Measurements from ENCODE around the gene NDUFV1. TPM values are rescaled to one million over a fixed set of nuclear protein-coding genes. Genes with fewer than 3 reads are reported as not detected.
"Not testable (repeated sequence)": the region's sequence is repeated elsewhere in the genome, so short reads cannot be mapped to it uniquely, and the experiment has no call there.

NDUFV1 gene
- total RNA-seq, result 100 to 1,000 TPM; 279 to 287 TPM

DNA sequence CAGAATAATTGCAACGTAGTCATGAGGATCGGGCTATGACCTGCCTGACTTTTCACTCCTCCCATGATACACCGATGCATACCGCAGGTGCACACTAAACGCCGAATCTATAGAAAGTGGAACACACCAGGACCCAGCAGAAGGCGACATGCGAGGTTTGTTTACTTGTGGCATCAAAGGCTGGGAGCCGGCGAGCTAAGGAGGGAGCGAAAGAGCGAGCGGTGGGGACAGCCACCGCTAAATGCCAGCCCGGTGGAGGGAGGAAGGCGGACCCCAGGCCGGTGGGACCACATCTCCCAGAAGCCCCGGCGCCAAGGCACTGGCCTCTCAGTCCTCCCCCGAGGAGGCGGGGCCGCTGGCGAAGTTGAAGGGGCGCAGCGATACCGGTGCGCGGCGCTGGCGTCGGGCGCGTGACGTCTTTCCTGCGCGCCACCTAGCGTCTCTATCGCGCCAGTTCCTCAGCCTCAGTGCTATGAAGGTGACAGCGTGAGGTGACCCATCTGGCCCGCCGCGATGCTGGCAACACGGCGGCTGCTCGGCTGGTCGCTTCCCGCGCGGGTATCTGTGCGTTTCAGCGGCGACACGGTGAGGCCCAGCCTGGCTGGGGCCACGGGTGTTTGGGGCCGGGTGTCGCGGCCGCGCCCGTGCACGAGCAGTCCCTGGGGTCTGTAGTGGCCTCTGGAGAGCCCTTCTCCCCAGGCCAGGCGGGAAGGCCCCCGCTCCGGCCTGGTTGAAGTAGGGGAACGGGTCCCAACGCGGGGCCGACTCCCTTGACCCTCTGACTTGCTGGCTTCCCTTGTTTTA, at the start of gene NDUFV1:
Gene NDUFV1, plus strand, starts transcription at position 445 of the 804 bp plus-strand sequence. Its CDS starts 69 bp downstream, at position 514.
- peak; percentile 98 for DNase-seq
- H3K36me3 Mint-ChIP-seq, result peaks cover 17% of the 10 kb centered on the region
- peaks cover 13% of the 10 kb centered on the region for H3K4me1 Mint-ChIP-seq (ENCODE audit: low read depth)
- intact Hi-C loops (cut with micrococcal nuclease), result loop anchor here (2.0 kb wide), 2 partner anchors 22 to 24 kb away; partner anchors contain the start of genes GSTP1 and NUDT8
- H3K27ac Mint-ChIP-seq, result peak within 1 kb of the TSS; percentile 76
- H3K9me3 Mint-ChIP-seq, result no peaks in the 10 kb centered on the region
- peak within 1 kb of the TSS; percentile 85 for H3K4me3 Mint-ChIP-seq
- peaks cover 6% of the 10 kb centered on the region for H3K27me3 Mint-ChIP-seq
- ChIA-PET POLR2A (no interaction called here), CTCF (interaction anchor here (1.8 to 3.1 kb wide), 2 partner anchors 23 kb away, joined by 4 to 18 read pairs; partner anchors contain the start of gene NUDT8)

DNA sequence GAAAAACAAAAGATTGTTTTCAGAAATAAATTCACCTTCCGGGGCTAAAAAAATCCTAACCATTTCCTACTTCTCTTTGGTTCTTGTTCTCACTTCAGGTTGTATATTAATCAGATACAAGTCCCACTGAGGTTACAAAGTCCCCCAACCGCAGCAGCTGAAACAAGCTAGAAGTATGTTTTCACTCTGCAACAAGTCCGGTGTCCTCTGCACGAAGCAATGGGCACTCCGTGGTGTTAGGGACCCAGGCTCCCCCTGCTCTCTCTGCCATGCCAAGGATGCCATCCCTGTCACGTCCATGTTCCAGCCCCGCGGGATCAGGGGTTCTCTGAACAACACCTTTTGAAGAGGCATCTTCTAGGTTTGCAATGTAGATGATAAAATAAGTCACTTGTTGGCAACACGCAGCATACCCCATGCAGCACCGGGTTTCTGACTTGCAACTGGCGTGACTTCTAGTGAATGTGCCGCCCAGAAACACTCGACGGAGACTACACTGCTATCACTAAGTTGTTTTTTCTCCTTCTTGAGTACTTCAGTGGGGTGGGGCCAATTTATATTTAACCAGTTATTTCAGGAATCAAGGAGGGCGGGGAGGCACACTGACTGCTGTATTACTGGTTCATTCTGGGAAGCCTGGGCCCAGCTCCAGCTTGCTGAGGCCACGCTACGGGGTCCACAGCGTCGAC, 48.5 kb upstream of the NDUFV1 start:
- no peaks in the 10 kb centered on the region for H3K36me3 Mint-ChIP-seq
- H3K4me3 Mint-ChIP-seq, result no peak overlapping the region
- CTCF ChIA-PET, result interaction anchor here (0.6 kb wide), 1 partner anchor 1750 kb away, joined by 3 read pairs; no protein-coding TSS in a partner anchor

DNA sequence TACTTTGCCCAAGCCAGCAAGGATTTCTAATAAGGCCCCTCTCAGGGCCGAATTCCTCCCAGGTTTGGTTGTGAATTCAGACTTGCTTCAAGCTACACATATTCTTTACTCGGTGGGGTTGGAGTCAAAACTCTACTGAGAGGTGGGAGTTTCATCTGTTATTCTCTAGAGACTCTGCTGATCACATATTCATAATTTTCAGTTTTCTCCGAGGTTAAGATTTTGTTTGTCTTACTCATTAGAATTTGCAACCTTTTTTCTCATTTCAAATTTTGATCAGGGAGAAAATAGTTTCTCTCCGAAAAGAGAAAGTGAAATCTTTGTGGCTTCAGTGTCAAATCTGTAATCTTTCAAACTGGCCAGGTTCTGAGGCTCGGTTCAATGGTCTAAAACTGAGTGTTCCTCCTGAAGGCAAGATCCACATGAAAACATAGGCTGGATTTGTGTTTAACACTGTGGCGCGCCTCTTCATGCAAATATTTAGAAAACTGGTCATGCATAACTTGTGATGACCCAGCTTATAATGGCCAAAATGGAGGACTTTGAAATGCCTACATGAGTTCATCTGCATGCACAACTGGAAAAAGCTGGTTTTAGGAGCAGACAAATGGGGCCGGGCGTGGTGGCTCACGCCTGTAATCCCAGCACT, 44.6 kb upstream of the NDUFV1 start:
- intact Hi-C loops (cut with micrococcal nuclease), result no loop called here
- DNase-seq, result no peak
- CTCF ChIA-PET, result interaction anchor here (1.2 kb wide), 1 partner anchor 11 kb away, joined by 3 read pairs; no protein-coding TSS in a partner anchor
- H3K9me3 Mint-ChIP-seq, result no peaks in the 10 kb centered on the region
- peaks cover 11% of the 10 kb centered on the region for H3K27me3 Mint-ChIP-seq
- no peaks in the 10 kb centered on the region for H3K36me3 Mint-ChIP-seq
- H3K4me1 Mint-ChIP-seq (ENCODE audit: low read depth), result peaks cover 7% of the 10 kb centered on the region
- H3K4me3 Mint-ChIP-seq, result no peak overlapping the region
- no peak overlapping the region for H3K27ac Mint-ChIP-seq
- POLR2A ChIA-PET, result interaction anchor here (0.9 to 1.2 kb wide), 2 partner anchors 68 to 71 kb away, joined by 3 read pairs; partner anchors contain the start of gene NUDT8

More for the DNA sequence above, 48.5 kb upstream of the NDUFV1 start:
- H3K4me1 Mint-ChIP-seq (ENCODE audit: low read depth), result peaks cover 7% of the 10 kb centered on the region
- peaks cover 9% of the 10 kb centered on the region for H3K27me3 Mint-ChIP-seq
- intact Hi-C loops (cut with micrococcal nuclease), result no loop called here
- POLR2A ChIA-PET, result no interaction called here
- H3K27ac Mint-ChIP-seq, result no peak overlapping the region
- no peaks in the 10 kb centered on the region for H3K9me3 Mint-ChIP-seq
- DNase-seq, result no peak

DNA sequence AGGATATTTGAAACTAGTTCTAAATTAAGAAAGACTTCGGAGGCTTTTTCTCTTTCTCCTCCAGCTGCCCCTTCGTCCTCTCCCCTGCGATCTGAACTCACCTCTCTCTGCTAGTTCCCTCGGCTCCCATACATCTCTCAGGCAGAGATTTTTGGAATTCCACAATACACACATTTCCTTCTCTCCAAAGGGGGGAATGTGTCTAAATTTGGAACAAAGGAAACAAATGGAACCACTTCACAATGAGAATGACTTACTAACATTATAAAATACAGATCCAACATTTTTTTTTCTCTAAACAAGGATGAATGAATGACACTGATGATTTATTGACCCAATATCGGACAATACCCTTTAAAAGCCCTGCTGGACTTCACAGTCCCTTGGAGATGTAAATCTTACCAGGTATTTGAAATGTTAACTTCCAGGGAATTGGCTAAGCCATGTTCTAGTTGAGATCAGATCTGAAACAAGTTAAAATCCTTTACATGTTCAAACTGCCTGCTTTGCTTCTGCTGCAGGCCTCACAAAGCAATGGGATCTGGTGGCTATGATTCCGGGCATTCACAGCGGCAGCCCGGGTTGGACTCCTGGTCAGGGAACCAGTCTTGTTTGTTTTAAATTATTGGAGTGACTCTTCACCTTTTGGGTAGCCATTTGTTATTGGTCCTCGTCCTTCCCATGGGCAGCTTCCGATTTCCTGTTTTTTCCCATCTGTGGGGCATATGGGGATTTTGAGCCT, 43.6 kb upstream of the NDUFV1 start:
- H3K36me3 Mint-ChIP-seq, result no peaks in the 10 kb centered on the region
- peaks cover 7% of the 10 kb centered on the region for H3K4me1 Mint-ChIP-seq (ENCODE audit: low read depth)
- peaks cover 11% of the 10 kb centered on the region for H3K27me3 Mint-ChIP-seq
- H3K4me3 Mint-ChIP-seq, result no peak overlapping the region
- ChIA-PET CTCF (interaction anchor here (1.2 kb wide), 1 partner anchor 10 kb away, joined by 3 read pairs; no protein-coding TSS in a partner anchor), POLR2A (no interaction called here)
- intact Hi-C loops (cut with micrococcal nuclease), result no loop called here
- no peak overlapping the region for H3K27ac Mint-ChIP-seq
- no peak for DNase-seq
- H3K9me3 Mint-ChIP-seq, result no peaks in the 10 kb centered on the region

DNA sequence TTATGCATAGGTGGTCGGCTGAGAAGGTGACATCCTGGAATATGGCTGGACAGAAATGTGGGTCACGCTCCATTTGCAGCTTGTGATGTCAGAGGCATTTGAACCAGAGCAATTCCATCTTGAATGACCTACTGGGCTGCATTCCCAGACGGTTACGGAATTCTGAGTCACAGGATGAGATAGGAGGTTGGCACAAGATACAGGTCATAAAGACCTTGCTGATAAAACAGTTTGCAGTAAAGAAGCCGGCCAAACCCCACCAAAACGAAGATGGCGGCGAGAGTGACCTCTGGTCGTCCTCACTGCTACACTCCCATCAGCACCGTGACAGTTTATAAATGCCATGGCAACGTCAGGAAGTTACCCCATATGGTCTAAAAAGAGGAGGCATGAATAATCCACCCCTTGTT, 43.0 kb upstream of the NDUFV1 start:
- H3K9me3 Mint-ChIP-seq; DNase-seq; POLR2A ChIA-PET; intact Hi-C loops (cut with micrococcal nuclease); H3K27ac Mint-ChIP-seq; H3K36me3 Mint-ChIP-seq; H3K4me3 Mint-ChIP-seq; H3K4me1 Mint-ChIP-seq (ENCODE audit: low read depth); CTCF ChIA-PET: not testable (repeated sequence)
- peaks cover 11% of the 10 kb centered on the region for H3K27me3 Mint-ChIP-seq

DNA sequence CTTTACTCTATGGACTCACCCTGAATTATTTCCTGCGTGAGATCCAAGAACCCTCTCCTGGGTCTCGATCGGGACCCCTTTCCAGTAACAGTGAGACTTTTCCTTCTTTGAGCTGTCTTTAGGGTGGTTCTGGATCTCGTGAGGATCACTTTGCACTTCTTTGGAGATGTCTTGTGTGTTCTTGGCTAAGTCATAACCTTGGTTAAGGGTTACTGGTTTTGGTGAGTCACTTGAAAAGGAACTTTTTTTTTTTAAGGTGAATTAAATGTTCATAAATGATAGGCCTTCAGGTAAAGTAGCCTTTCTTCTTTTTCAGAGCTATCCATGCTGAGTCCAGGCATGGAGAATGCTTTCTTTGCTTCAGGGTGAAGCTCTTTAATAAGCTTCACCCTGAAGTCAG, 42.5 kb upstream of the NDUFV1 start:
- Mint-ChIP-seq H3K36me3 (no peaks in the 10 kb centered on the region), H3K27ac (no peak overlapping the region), H3K4me1 (ENCODE audit: low read depth) (peaks cover 7% of the 10 kb centered on the region), H3K27me3 (peaks cover 10% of the 10 kb centered on the region), H3K4me3 (no peak overlapping the region), H3K9me3 (no peaks in the 10 kb centered on the region)
- intact Hi-C loops (cut with micrococcal nuclease), result no loop called here
- ChIA-PET POLR2A (no interaction called here), CTCF (no interaction called here)
- no peak for DNase-seq

DNA sequence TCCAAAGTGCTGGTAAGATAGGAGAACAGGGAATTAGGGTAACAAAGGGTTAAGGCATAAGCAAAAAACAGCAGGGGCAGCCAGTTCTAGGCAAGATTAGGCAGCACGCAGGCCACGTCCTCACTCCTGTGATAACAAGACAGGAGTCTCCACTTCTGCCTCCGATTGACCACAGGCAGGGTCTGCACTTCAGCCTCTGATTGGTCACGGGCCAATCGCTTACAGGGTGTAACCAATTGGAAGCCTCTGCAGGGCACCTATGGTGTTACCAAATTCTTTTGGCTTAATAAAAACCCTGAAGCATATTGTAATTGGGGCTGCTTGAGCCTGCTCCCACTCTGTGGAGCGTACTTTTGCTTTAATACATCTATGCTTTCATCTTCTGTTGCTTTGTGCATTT, 35.3 kb upstream of the NDUFV1 start:
- peaks cover 20% of the 10 kb centered on the region for H3K27me3 Mint-ChIP-seq
- H3K4me1 Mint-ChIP-seq (ENCODE audit: low read depth), result no peaks in the 10 kb centered on the region
- no peak for DNase-seq
- CTCF ChIA-PET, result interaction anchor here (0.7 to 1.6 kb wide), 4 partner anchors 16 to 221 kb away, joined by 3 to 4 read pairs (median 4); no protein-coding TSS in a partner anchor
- POLR2A ChIA-PET, result no interaction called here
- no peak overlapping the region for H3K4me3 Mint-ChIP-seq
- no peaks in the 10 kb centered on the region for H3K9me3 Mint-ChIP-seq
- intact Hi-C loops (cut with micrococcal nuclease), result no loop called here
- H3K36me3 Mint-ChIP-seq, result no peaks in the 10 kb centered on the region
- H3K27ac Mint-ChIP-seq, result no peak overlapping the region

DNA sequence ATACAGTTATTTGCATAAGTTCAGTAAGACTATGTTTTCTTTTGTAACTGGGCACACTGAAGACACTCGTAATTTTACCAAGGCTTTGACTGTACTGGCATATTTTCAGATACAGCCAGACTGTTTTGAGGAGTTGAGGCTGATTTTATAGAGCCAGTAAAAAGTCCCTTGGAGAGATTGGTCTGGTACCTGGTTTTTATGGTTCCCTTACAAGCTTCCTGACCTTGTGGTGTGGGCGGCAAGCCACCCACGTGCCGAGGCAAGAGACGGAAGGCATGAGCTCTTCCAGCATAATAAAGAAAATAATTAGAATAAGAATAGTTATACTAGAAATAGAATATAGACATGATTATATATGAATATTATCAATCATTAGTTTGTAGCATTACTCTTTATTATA, 34.4 kb upstream of the NDUFV1 start:
- Mint-ChIP-seq H3K27ac (no peak overlapping the region), H3K36me3 (no peaks in the 10 kb centered on the region), H3K4me3 (no peak overlapping the region), H3K27me3 (peaks cover 21% of the 10 kb centered on the region), H3K4me1 (ENCODE audit: low read depth) (no peaks in the 10 kb centered on the region), H3K9me3 (no peaks in the 10 kb centered on the region)
- intact Hi-C loops (cut with micrococcal nuclease), result no loop called here
- CTCF ChIA-PET, result interaction anchor here (0.7 to 1.6 kb wide), 12 partner anchors 9 to 226 kb away, joined by 3 to 7 read pairs (median 4); partner anchors contain the start of gene GSTP1
- DNase-seq, result no peak
- POLR2A ChIA-PET, result no interaction called here

DNA sequence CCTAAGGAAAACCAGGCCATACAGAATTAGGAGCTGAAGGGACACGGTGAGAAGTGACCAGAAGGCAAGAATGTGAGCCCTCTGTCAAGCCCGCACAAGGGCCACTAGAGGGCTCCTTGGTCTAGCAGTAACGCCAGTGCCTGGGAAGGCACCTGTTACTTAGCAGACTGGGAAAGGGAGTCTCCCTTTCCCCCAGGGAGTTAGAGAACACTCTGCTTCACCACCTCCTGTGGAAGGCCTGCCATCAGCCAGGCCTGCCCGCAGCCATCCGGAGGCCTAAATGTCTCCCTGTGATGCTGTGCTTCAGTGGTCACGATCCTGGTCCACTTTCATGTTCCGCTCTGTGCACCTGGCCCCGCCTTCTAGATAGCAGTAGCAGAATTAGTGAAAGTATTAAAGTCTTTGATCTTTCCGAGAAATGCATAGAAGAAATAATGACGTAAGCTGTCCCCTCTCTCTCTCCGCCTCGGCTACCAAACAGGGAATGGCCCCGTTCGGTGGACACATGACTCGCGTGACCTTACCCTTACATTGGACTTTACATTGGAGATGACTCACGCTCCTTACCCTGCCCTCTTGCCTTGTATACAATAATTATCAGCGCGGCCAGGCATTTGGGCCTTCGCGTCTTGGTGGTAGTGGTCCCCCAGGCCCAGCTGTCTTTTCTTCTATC, 33.9 kb upstream of the NDUFV1 start:
- CTCF ChIA-PET, result interaction anchor here (0.8 to 1.6 kb wide), 10 partner anchors 10 to 227 kb away, joined by 3 to 7 read pairs (median 4); partner anchors contain the start of gene GSTP1
- POLR2A ChIA-PET, result no interaction called here
- no peaks in the 10 kb centered on the region for H3K9me3 Mint-ChIP-seq

DNA sequence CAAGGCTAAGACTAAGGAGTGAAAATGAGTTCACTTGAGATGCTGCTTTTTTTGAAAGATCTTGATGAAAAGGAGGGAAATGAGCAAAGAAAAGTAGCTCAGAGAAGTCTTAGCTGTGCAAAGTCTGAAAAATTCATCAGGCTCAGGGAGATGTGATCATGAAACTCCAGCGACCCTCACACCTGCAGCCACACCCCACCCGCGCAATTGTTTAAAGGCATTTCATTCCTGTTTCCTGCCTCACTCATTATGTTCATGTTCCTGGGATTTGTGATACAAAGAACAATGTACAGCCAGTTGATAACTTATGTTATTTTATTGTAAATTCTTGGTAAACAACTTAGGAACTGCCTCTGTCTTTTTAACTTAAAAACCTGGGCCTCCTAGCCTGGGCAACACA, 31.8 kb upstream of the NDUFV1 start:
- Mint-ChIP-seq H3K27ac (no peak overlapping the region), H3K4me3 (no peak overlapping the region), H3K36me3 (no peaks in the 10 kb centered on the region), H3K4me1 (ENCODE audit: low read depth) (peaks cover 10% of the 10 kb centered on the region), H3K27me3 (peaks cover 23% of the 10 kb centered on the region), H3K9me3 (no peaks in the 10 kb centered on the region)
- POLR2A ChIA-PET, result no interaction called here
- CTCF ChIA-PET, result interaction anchor here (0.6 kb wide), 1 partner anchor 953 kb away, joined by 3 read pairs; no protein-coding TSS in a partner anchor
- intact Hi-C loops (cut with micrococcal nuclease), result no loop called here
- no peak for DNase-seq

More for the DNA sequence above, 33.9 kb upstream of the NDUFV1 start:
- Mint-ChIP-seq H3K4me1 (ENCODE audit: low read depth) (no peaks in the 10 kb centered on the region), H3K4me3 (no peak overlapping the region), H3K27me3 (peaks cover 21% of the 10 kb centered on the region), H3K27ac (no peak overlapping the region), H3K36me3 (no peaks in the 10 kb centered on the region)
- peak; percentile 45 for DNase-seq
- intact Hi-C loops (cut with micrococcal nuclease), result no loop called here

All from activated CD4-positive, alpha-beta memory T cell treated with anti-CD3 and anti-CD28 coated beads for 36 hours (primary cell).